Stimulated activated naive CD8-positive, alpha-beta T cell treated with anti-CD3 and anti-CD28 coated beads, Interleukin-15, Interleukin-2, amounts not matched to agents 100 ng/mL and 50 ng/mL, for 24 hours (primary cell): ENCODE measurements around the gene MOGAT3.

ENCODE experiments used
- H3K27ac Mint-ChIP-seq: one replicate; pipeline ENCODE4 v1.8.0; 2021; ENCODE audit warnings: mild to moderate bottlenecking, mixed read lengths
- H3K27me3 Mint-ChIP-seq: one replicate; pipeline ENCODE4 v1.8.0; 2021; ENCODE audit warnings: mixed read lengths
- H3K36me3 Mint-ChIP-seq: one replicate; pipeline ENCODE4 v1.8.0; 2021; ENCODE audit warnings: low read depth, mixed read lengths
- H3K4me1 Mint-ChIP-seq: one replicate; pipeline ENCODE4 v1.8.0; 2021; ENCODE audit warnings: low read depth, mixed read lengths
- H3K4me3 Mint-ChIP-seq: one replicate; pipeline ENCODE4 v1.8.0; 2021; ENCODE audit warnings: mild to moderate bottlenecking, mixed read lengths
- H3K9me3 Mint-ChIP-seq: one replicate; pipeline ENCODE4 v1.8.0; 2021; ENCODE audit warnings: mixed read lengths

Gene MOGAT3

DNA sequence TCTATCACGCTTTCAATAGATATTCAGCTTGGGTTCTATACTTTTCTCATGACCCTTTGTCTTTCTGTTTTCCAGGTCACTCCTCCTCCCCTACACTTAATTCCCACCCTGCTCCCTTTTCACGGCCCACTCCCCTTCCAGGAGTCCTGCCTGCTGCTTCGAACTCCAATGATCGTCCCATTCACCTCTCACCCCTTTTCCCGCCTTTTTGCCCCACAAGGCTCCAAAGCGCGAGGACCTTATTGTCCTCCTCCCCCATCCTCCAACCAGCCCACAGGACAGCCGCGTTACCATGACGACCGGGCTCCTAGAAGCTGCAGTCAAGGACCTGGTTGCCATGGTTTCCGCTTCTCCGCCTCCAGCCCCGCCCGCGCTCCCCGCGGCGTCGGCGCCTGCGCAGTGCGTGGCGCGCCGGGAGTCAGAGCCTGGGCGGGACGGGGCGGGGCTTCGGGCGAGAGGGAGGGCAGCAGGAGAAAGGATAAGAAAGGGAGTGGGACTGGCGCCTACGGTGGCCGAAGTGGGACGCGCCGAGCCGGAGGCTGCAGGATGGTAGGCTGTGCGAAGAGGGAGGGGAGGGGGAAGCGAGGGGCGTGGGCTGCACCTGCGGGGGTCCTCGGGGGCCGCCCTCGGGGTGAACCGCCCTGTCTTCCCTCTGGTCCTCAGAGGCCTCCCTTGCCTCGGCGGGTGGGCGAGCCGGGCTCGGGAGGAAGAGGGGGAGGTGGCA, 46.7 kb downstream of the MOGAT3 start, which contains the start of gene AP1S1:
Gene AP1S1 (plus strand): TSS at position 508 of the 724 bp plus-strand sequence. CDS start 39 bp downstream, at position 547.
- Mint-ChIP-seq H3K4me1 (peaks cover 12% of the 10 kb centered on the region), H3K9me3 (no peaks in the 10 kb centered on the region), H3K4me3 (peak within 1 kb of the TSS; percentile 80), H3K27me3 (peaks cover 19% of the 10 kb centered on the region), H3K36me3 (peaks cover 4% of the 10 kb centered on the region), H3K27ac (peak within 1 kb of the TSS; percentile 34)

DNA sequence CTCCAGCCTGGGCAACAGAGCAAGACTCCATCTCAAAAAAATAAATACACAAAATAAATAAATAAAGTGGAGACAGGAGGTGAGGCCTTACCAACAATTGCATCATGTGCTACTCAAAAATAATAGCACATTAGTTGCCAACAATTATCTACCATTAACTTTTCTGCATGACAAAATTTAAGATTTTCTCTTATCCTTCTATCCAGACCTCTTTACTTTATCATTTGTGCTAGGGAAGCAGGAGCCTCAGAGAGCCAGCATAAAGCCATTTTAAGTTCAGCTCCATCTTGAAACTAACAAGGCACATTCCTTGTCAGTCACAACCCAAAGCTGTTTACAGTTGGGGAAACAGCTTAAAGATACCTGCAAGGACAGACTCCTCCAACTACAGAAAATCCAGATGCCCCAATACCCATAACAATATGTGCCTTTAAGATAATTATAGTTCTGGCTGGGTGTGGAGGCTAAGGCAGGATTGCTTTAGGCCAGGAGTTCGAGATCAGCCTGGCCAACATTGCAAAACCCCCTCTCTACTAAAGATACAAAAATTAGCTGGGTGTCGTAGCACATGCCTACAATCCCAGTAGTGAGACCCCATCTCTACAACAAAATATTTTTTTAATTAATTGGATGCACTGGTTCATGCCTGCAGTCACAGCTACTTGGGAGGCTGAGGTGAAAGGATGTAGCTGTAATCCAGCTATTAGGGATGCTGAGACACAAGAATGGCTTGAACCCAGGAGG, 48.8 kb downstream of the MOGAT3 start:
- Mint-ChIP-seq H3K27ac (no peak overlapping the region), H3K4me1 (peaks cover 21% of the 10 kb centered on the region), H3K4me3 (no peak overlapping the region), H3K27me3 (peaks cover 31% of the 10 kb centered on the region), H3K9me3 (no peaks in the 10 kb centered on the region), H3K36me3 (no peaks in the 10 kb centered on the region)
